ENCODE data around the gene DUSP5. TPM values are rescaled to one million over a fixed set of nuclear protein-coding genes. Genes with fewer than 3 reads are reported as not detected.

DUSP5 gene
- total RNA-seq, 1 experiment from 2014 or later, result 73.6 TPM

DNA sequence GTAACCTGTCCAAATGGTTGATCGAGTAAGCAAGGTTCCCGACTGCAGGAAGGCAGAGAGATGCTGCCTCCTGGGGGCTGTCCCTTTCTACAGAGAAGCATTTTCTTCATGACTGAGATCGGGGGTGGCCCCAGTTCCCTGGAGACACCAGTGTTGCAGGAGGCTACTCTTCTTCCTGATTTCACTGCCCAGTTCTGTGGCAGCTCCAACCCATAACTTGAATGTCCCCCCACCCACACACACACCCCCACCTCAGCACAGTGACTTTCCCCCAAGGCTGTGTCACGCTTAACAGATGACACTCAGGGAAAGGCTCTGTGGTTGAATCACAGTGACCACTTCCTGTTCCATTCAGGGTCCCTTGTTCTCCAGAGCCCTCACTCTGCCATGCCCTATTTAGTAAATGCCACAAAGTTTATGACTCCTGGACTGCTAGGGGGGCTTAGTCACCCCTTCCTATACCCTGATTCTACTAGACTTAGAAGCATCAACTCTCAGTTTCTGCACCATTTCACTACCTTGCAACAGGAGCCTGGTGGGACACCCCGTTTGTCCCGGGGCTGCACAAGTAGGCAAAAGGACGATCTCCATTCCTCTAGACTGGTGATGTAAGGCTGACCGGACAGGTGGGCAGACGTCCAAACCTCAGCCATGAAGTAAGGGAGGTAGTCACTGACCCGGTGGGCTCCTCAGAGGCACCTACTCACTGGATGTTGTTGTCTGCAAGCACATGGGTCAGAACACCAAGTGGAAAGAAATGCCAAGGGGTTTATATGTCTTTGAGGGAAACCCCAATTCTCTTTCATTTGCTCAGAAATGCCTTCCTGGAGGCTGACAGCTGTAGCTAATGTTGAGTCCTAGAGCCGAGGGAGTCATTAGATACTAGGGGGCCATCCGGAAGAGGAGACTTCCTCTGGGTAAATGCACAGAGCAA, 38.5 kb downstream of the DUSP5 start:
- no peak for DNase-seq (ENCODE audit: extremely low read depth, low read depth)

DNA sequence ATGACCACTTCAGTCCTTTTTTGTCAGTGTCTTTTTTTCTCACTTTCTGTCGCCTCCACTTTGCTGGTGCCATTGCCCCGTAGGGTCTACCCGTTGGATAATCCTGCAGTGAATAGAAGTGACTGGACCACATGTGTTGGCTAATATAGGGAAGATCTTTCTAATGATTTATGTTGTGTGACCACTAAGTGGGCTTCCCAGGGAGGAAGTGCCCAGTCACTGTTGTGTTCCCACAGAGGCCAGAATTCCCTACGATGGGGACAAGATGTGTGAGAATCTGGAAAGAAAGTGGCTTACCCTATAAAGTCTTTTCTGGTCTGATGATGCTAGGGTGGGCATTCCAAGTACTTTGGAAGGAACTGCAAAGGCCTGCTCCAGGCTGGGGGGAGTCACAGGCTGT, 41.4 kb downstream of the DUSP5 start:
- DNase-seq (ENCODE audit: extremely low read depth, low read depth), result no peak

DNA sequence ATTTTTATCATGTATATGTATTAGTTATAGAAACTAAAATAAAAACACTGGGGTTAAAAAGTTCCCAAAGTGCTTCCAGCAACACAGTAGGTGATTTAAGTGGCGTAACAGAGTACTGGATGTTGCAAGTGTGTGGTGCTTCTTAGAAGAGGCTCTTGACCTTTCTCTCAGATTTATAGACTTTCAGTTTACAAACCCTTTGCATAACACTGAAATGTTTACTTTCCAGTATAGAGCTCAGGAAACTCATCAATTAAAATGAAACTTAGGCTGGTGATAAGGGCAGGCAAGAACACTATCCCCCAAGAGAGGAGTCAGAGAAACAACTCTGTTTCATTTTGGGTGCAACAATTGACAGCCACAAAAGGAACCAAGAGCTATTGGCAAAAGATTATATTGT, 42.3 kb downstream of the DUSP5 start:
- no peak for DNase-seq (ENCODE audit: extremely low read depth, low read depth)

DNA sequence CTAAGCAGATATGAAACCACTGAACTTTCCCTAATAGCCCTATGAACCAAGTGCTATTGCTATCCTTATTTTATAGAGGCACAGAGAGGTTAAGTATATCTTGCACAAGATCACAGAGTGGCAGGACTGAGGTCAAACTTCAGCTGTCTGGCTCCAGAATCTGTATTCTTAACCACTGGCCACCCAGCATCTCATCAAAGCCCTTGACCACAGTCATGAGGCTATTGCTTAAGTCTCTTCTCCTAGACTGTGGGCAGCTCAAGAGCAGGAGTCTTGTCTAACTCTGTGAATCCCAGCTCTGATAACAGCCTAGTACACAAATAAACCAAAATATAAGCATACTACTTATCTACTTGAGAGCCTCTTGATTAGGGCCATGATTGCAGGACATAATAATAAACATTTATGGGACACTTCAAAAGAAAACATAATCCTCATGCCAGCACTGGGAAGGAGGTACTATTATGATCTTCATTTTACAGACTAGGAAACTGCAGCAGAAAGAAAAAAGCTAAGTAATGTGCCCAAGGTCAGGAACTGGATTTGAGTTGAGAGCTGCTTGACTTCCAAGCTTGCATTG, 47.3 kb downstream of the DUSP5 start:
- DNase-seq (ENCODE audit: extremely low read depth, low read depth), result no peak

DNA sequence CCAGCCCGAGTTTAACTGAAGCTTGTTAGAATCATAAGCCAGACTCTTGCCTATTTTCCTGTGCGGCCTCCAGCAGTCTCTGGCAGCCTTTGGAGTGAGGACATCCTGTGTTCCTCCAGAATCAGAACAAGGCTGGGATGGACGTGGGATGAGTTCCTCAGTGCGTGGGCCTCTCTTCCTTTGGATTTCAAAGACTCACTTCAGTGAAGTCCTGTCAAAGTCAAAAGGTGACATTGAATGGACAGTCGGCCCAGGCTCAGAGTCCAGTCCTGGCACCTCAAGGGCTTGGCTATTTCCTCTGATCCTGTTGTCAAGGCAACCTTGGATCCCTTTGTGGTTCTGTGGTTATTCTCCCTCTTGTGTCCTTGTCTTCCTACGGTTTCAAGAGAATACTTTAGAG, 48.4 kb downstream of the DUSP5 start:
- DNase-seq (ENCODE audit: extremely low read depth, low read depth), result no peak

DNA sequence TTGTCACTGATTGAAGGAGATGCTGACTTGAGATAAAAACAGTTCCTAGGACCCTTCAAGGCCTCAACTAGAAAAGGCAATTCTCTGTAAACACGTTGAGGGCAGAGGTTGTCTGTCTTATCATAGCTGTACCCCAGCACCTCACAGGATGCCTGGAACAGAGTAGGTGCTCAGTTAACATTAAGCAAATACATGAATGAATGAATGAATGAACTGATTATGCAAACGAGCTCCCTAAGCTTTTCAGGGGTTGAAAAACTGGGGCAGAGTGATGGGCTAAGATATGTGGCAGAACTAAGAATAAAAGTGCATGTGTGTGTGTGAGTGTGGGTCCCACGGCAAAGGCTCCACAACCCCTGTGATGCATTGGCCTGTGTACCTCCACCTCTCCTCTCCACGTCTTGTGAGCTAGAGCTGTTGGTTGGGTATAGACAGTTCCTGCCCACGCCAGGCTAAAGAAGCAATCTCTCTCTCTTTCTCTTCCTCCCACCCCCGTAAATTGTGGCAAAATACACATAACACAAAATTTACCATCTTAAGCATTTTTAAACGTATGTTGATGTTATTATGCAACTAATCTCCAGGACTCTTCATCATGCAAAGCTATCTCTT, 48.9 kb downstream of the DUSP5 start:
- no peak for DNase-seq (ENCODE audit: extremely low read depth, low read depth)

DNA sequence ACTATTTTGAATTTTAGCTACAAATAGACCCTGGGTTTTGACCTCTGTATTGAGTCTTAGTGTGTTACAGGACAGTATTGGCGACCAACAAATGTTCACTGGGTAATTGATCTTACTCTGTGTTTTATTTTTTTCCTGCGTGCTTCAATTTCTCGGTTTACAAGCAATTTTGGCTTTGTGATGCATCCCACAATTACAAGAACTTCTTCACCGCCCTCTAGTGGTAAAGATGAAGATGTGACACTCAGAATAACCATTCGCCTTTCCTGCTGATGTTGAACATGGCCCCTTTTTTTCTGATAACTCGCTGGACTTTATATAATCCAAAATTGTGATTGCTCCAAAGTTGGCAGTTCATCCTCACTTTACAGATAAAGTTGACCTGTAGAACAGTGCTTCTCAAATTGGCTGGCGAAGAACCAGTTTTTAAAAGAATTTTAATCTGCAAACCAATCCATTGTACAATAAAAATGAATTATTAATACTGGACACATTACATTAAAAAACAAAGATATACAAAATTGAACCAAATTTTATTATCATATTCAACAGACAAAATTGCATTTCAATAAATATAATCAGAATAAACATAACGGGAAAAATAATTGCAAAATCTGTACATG, 49.5 kb downstream of the DUSP5 start:
- peak; percentile 58 for DNase-seq (ENCODE audit: extremely low read depth, low read depth)

DNA sequence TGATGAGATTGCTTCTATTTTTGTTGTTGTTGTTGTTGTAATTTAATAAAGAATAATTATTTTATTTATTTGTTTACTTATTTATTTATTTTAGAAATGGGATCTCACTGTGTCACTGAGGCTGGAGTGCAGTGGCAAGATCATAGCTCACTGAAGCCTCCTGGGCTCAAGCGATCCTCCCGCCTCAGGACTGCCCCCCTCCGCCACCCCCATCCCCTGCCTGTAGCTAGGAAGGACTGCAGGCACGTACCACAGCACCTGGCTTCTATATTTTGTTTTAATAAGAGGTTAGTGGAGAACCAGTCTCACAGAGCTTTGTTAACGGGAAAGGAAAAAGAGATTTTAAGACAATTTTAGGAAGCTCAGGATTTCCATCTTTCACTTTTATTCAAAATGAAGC, 50.3 kb downstream of the DUSP5 start:
- DNase-seq (ENCODE audit: extremely low read depth, low read depth), result no peak

DNA sequence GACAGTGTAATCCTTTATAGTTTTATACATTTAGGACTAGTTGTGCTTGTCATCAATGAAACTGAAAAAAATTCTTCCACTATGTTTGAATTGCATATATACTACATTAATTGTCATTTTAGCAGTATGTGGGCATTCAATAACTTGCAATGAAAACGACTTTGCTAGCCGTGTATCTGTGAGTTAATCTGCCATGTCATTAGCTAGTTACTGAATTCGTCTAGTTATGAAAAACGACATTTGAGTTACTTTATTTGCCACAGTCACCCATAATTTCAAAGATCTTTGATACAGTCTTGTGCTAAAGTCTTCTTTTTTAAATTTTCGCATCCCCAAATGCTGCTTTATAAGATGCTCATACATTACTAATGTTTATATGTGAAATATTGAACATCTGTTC, 51.5 kb downstream of the DUSP5 start:
- no peak for DNase-seq (ENCODE audit: extremely low read depth, low read depth)

DNA sequence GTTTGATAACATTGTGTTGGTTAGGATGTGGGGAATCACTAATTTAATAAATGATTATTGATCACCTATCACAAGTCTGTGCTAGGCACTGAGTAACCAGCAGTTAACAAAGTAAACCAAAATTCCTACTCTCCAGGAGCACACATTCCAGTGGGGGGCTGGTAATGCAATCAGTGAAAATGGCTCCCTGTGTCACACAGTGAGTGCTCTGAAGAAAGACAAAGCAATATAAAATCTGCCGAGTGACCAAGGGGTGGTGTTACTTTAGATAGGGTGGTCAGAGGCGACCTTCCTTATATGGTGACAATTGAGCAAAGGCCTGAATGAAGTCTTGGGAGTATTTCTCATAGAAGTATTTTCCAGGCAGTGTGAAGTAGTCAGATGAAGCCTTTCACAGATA, 56.2 kb downstream of the DUSP5 start:
- no peak for DNase-seq (ENCODE audit: extremely low read depth, low read depth)

DNA sequence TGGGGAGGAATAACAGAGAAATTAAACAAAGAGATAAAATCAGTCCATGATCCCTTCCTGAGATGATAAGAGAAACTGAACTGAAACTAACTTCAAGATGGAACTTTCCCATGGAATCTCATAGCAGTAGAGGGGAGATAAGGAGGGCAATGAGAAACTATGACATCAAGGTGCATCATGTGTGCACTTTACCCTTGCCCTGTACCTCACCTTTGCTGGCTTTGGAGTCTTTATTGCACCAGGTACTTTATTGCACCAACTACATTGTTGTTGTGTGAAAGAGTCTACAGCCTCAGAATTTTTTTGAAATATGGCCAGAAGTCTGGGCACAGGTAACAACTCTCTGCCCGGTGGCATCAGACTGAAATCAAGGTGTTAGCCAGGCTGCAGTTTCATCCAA, 58.6 kb downstream of the DUSP5 start:
- DNase-seq (ENCODE audit: extremely low read depth, low read depth), result no peak

DNA sequence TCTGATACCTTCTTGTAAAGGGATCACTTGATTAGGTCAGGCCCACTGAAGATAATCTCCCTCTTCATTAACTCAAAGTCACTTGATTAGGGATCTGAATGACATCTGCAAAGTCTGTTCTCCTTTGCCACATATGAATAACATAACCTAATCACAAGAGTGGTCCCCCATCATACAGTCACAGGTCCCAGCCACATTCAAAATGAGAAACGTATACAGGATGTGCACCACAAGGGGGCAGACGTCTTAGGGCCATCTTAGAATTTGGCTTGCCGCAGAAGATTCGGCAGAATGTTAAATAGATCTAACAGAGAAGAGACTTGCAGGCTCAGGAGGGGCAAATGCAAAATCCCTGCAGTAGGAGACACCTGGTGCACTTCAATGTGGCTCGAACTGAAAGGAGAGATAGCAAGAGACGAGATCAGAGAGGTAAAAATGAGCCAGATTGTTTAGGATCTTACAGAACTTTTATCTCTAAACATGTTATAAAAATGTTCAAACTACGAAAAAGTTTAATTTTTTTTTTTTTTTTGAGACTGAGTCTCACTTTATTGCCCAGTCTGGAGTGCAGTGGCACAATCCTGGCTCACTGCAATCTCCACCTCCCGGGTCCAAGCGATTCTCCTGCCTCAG, 59.4 kb downstream of the DUSP5 start:
- DNase-seq (ENCODE audit: extremely low read depth, low read depth), result peak; percentile 59

DNA sequence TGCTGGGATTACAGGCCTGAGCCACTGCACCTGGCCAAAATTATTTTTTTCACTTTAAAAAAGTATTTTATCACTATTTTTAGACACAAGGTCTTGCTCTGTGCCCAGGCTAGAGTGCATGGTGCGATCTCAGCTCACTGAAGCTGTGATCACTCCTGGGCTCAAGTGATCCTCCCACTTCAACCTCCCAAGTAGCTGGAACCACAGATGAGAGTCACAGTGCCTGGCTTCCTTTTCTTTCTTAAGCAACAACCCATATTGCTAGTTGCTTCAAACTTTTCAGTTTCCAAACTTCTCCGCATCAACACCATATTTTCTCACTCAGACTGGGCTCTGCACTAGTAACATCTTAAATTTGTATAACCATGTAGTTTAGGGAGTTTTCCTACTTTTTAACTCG, 60.3 kb downstream of the DUSP5 start:
- no peak for DNase-seq (ENCODE audit: extremely low read depth, low read depth)

DNA sequence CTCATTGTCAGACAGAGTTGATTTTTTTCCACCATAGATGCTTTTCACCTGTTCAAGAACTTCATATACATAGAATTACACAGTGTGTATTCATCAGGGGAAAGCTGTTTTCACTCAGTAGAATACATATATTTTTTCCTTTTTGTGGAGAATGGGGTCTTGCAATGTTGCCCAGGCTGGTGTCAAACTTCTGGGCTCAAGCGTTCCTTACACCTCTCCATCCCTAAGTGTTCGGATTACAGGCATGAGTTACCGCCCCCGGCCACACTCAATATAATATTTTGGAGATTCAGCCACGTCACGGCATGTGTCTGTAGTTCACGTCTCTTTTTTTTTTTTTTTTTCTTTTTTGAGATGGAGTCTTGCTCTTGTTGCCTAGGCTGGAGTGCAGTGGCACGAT, 62.3 kb downstream of the DUSP5 start:
- no peak for DNase-seq (ENCODE audit: extremely low read depth, low read depth)

Other genes with a start within 250 kb of the DUSP5 start
- 10.7 and 14.4 TPM in 2 replicates for gene SMNDC1, start 193.0 kb upstream of the DUSP5 start, total RNA-seq (2014; rRNA removed; shearing (Covaris generic))
- 41.8 and 52.3 TPM in 2 replicates for gene SMC3, start 69.8 kb downstream of the DUSP5 start, total RNA-seq (2014; rRNA removed; shearing (Covaris generic))
- 2.0 and 2.3 TPM in 2 replicates for gene RBM20, start 146.4 kb downstream of the DUSP5 start, total RNA-seq (2014; rRNA removed; shearing (Covaris generic))

Data from NCI-H460 (cell line).